HG02840 (cell line): ENCODE measurements around the gene ADARB2.
"Not testable (repeated sequence)": the region's sequence is repeated elsewhere in the genome, so short reads cannot be mapped to it uniquely, and the experiment has no call there.

ENCODE experiments used
- ATAC-seq: cut with Tn5 transposase; IDR thresholded peaks from one replicate; pipeline ENCODE4 v1.9.1; 2021; ENCODE audit warnings: mild to moderate bottlenecking, moderate library complexity, moderate number of reproducible peaks; ENCODE audit not compliant: unreplicated experiment, low FRiP score

ADARB2 gene

GRCh38 chr10:1553951-1554350, 183.4 kb downstream of the ADARB2 start:
- ATAC-seq: no peak

DNA sequence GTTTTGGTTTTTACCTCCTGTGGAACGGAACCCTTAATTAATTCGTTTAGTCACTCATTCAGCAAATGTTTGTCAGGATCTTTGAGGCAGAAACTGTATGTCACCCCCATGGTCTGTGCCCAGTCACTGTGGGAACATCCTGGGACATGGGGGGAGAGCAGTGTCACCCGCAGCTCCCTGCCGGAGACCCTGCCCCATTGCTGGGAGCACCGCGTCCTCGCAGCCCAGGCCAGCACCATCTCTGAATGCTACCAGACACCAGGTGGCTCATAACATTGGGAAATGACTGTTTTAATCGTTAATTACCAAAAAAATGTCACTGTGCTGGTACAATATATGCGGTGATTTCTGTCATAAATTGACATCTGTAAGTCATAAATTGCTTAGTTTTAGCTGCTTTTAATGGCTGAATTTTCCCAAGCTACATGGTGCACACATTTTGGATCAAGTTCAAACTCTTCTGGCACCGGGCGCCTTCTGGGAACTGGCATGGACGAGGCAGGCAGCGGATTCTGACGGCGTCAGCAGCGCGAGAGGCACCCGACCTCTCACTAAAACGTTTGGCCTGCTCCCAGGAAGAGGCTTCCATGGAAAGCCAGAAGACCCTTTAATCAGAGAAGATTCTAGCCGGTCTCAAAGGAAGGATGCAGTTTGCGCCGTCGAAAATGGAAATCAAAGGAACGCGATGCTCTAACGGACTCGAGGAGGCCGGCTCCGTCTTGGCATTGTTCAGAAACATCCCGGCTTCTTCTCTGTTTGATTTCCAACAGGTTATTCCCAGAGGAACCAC, 184.2 kb downstream of the ADARB2 start:
- ATAC-seq: no peak

DNA sequence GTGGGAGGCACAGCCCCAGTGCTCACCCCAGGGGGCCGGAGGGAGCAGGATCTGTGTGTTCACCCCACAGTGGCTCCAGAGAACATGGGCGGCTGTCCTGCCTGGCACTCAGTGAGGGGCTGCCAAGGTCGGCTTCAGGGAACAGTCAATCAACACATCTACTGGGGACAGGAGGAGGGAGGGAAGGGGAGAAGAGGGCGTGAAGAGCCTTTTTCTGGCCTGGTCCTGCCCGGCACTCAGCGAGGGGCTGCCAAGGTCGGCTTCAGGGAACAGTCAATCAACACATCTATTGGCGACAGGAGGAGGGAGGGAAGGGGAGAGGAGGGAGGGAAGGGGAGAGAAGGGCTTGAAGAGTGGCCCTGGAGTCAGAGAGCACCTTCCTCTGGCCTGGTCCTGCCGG, 184.9 kb downstream of the ADARB2 start:
- no peak for ATAC-seq

DNA sequence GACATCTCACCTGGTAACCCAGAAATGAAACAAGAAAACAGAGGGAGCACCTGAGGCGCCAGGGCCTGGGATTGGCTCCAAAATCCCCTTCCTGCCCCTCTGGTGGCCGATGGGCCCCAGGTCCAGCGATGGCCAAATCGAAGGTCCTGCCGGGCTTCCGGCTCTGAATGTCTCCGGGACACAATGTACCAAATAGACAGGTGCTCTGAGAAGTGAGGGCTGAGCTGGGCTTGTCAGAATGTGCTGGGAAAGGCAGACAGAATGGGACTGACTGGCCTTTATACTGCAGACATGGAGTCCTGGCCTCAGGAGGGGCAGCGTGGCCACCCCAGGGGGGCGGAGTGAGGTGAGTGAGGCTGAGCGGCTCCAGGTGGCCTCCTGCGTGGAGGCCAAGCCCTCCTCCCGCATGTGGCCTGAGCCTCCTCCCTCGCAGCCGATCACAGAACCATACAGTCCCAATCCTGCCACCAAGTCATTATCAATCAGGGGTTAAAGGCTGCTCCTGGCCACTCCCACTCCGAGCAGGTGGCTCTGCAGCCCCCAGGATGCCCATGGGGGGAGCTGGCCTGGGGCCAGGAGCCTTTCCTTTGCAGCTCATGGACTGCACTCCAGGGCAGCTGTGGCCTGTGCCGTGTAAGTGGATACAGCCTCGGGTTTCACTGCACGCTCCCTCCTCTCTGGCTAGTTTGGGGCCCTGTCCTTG, 185.5 kb downstream of the ADARB2 start:
- no peak for ATAC-seq

- ATAC-seq: no peak
Measured at GRCh38 chr10:1550616-1551015, 186.7 kb downstream of the ADARB2 start.

GRCh38 chr10:1550291-1550595, 187.1 kb downstream of the ADARB2 start:
- ATAC-seq: no peak

DNA sequence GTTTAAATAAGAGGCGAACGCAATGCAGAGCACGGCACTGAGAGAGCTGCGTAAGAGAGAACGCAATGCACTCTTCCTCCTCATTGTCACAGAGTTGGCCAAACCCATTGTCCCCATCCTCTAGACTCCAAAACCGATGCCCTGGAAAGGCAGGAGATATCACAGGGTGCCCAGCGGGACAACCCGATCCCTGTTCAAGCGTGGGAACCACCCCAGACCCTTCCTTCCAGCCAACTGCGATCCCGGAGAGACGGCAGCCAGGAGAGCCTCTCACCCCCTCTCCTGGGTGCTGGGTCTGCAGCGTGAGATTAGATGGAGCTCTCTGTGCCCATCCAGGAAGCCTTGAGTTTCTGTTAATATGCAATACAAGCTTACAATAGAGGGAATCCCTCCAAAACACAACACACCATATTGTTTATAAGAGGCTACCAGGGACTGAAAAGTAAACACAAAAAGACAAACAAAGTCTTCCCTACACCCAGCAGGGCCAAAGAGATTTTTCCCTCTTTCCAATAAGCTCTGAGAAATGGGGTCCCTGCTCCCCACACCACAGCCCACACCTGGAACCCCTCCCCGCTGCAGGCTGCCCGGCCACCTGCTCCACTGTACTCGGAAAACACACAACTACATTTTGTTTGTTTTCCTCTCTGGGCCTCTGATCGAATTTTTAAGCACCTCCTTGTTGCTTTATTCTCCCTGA, 187.6 kb downstream of the ADARB2 start:
- no peak for ATAC-seq

- ATAC-seq: no peak
Measured at GRCh38 chr10:1548596-1548995, 188.7 kb downstream of the ADARB2 start.

- ATAC-seq: no peak
Measured at GRCh38 chr10:1548146-1548545, 189.2 kb downstream of the ADARB2 start.

DNA sequence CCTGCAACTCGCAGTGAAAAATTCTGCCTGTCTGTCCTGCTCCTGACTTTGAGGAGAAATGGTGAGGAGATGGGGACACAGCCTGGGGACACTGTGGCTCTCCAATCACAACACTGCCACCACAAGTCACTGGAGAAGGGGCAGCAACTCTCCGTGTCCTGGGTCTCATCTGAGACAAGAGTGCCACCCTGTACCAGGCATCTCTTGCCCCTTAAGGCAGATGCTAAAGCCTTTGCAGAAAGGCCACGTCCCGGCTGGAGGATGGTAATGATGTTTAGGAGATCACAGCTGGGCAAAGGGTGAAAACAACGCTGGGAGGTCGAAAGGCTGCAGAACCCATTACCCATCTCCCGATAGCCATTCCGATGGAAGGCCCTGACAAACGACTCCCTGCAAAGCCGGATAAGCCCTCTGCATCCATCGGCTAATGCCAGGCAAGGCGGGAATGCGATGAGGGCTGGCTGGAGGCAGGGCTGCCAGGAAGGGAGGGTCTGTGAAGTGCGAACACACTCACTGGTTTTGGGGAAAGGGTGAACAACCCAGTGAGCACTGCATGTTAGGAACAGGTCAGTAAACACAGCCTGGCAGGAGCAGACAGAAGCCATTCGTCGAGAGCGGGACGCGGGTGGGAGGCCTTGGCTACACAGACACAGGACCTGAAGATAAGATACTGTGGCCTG, 190.8 kb downstream of the ADARB2 start:
- ATAC-seq: no peak

DNA sequence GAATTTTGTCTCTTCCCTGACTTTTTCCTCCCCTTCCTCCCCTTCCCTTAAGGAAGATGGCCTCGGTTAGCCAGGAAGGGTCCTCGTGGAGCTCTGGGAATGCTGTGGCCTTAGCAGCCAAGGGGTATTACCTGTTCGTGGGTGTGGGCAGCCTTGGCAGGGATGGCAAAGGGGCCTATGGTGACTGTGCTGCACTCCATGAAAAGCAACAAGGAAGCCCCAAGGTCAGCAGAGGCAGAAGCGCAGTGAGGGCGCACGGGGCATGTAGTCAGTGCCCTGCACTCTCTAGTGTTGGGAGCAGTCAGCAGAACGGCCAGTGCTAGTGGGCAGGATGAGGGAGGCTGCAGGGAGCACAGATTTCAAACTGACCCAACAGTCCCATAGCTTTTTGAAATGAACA, 191.8 kb downstream of the ADARB2 start:
- ATAC-seq: no peak

- no peak for ATAC-seq
Measured at GRCh38 chr10:1544929-1545328, 192.4 kb downstream of the ADARB2 start.

- ATAC-seq: no peak
Measured at GRCh38 chr10:1544209-1544673, 193.1 kb downstream of the ADARB2 start.

- ATAC-seq: no peak
Measured at GRCh38 chr10:1543596-1543995, 193.7 kb downstream of the ADARB2 start.

- no peak for ATAC-seq
Measured at GRCh38 chr10:1542941-1543340, 194.4 kb downstream of the ADARB2 start.

GRCh38 chr10:1540144-1540543, 197.2 kb downstream of the ADARB2 start:
- no peak for ATAC-seq

DNA sequence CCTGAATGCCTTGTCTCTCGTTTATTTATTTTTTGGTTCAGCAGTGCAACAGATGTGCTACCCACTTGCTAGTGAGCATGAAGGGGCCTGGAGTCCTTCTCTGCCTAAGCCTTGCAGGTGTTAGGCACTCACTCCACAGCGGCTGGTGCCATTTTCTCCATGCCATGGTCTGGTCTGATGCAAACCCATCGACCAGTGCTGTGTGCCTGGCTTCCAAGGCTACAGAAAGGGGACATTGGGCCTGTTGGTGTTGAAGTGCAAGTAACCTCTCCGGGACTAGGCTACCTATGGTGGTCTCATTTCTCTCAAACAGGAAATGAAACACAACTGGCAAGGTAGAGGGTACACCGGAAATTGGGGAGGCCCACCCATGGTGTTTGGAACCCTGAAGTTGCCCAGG, 198.1 kb downstream of the ADARB2 start:
- no peak for ATAC-seq

DNA sequence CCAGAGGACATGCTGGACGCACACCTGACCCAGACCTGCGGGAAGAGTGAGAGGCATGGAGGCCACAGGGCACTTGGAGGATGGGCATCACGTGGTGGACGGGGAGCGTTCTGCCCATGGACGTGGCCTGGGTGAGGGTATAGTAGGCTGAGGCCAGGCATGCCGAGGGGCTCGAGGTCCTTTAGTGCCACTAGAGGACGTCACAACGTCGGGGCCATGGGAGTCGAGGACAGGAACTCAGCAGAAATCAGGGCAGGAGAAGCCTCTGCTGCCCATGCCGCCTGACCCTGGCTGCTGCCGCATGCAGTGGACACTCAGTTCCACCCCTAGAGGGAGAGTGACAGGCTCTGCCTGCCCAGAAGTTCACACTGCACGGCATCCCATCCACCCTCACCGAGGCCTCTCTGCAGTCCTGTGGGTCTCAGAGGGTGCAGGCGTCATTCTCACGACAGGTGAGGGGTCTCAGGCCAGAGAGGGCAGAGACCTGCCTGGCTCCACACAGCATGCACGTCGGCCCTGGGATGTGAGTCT, 198.7 kb downstream of the ADARB2 start:
- no peak for ATAC-seq

DNA sequence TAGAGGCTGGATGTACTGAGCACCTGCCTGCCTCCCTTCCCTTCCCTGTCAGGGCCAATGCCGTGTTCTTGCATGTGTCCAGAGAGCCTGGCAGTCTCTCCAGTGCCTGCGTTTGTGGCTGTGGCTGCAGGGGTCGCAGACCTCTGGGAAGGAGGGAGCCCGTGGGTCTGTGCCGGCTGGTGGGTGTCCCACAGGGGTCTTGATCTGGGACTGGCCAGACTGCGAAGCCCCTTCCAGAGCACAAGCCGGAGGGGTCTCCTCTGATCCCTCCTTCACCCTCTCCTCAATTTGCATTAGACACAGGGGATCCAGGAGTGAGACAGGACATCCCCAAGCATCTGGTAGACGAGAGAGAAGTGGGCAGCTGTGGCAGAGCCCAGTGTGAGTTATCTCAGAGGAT, 199.2 kb downstream of the ADARB2 start:
- ATAC-seq: no peak

DNA sequence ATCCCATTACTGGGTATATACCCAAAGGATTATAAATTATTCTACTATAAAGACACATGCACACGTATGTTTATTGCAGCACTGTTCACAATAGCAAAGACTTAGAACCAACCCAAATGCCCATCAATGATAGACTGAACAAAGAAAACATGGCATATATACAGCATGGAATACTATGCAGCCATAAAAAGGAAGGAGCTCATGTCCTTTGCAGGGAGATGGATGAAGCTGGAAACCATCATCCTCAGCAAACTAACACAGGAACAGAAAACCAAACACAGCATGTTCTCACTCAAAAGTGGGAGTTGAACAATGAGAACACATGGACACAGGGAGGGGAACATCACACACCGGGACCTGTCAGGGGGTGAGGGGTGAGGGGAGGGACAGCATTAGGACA, 199.9 kb downstream of the ADARB2 start:
- not testable (repeated sequence) for ATAC-seq

DNA sequence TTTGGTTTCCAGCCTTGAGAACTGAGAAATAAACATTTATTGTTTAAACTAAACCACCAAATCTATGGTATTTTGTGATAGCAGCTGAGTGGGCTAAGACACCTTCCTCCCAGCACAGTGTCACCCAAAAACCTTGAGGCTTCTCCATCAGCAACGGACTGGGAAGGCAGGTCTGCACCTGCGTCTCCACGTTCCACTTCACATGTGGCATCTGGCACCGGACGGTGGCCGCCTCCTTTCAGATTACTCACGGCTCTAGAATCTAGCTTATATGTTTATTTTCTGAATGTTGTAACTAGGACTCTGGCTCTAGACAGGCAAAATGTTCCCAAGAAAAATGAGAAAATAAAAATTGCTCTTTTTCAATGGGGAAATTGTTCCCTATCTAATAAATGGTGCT, 201.0 kb downstream of the ADARB2 start:
- no peak for ATAC-seq
